Activated B cell treated with CpG ODN at 0.5 μM for 24 hours (primary cell): ENCODE data around the gene NDST1. TPM values are rescaled to one million over a fixed set of nuclear protein-coding genes. Genes with fewer than 3 reads are reported as not detected.

Experiments
- ATAC-seq: fragments of 200-7000 bp; cut with Tn5 transposase; one replicate; pipeline ENCODE4 v1.10.0; 2021; ENCODE audit warnings: low read depth, mild to moderate bottlenecking, moderate library complexity
- CTCF ChIA-PET: fragments of 350-600 bp; sonication (Branson Sonifier 250); formaldehyde crosslinking; loops from one replicate; lab custom pipeline; 2021; ENCODE audit warnings: antibody characterized with exemption; lab: Charles Lee
- POLR2A ChIA-PET: fragments of 350-600 bp; sonication (Branson Sonifier 250); formaldehyde crosslinking; loops from one replicate; lab custom pipeline; 2021; ENCODE audit warnings: antibody characterized with exemption; lab: Charles Lee
- DNase-seq: peaks from one replicate; pipeline ENCODE4 v3.0.0; 2022
- H3K27ac Mint-ChIP-seq: one replicate; pipeline ENCODE4 v1.8.0; 2020; ENCODE audit warnings: mixed read lengths
- H3K27me3 Mint-ChIP-seq: one replicate; pipeline ENCODE4 v1.8.0; 2021; ENCODE audit warnings: mixed read lengths
- H3K36me3 Mint-ChIP-seq: one replicate; pipeline ENCODE4 v1.8.0; 2021; ENCODE audit warnings: low read depth, mixed read lengths
- H3K4me1 Mint-ChIP-seq: one replicate; pipeline ENCODE4 v1.8.0; 2021; ENCODE audit warnings: mixed read lengths
- H3K4me3 Mint-ChIP-seq: one replicate; pipeline ENCODE4 v1.8.0; 2020; ENCODE audit warnings: mild to moderate bottlenecking, mixed read lengths
- H3K9me3 Mint-ChIP-seq: one replicate; pipeline ENCODE4 v1.8.0; 2020; ENCODE audit warnings: mixed read lengths
- intact Hi-C: fragments of 100-400 bp; cut with micrococcal nuclease; formaldehyde crosslinking; loops from one replicate; pipeline ENCODE4 v1.15.1; 2024
- total RNA-seq: library from RNA; stranded (reverse); gene quantifications from 2 replicates; pipeline ENCODE4 v1.2.3, GENCODE V29; 2022
- TF ChIP-seq, protein P1 (sequence below): fragments of 200-600 bp; IDR thresholded peaks from one replicate; pipeline ENCODE4 v1.8.0; 2022; ENCODE audit warnings: antibody characterized with exemption, mild to moderate bottlenecking

NDST1 gene
- total RNA-seq, 1 donor from 2014 or later = 8.1 TPM

DNA sequence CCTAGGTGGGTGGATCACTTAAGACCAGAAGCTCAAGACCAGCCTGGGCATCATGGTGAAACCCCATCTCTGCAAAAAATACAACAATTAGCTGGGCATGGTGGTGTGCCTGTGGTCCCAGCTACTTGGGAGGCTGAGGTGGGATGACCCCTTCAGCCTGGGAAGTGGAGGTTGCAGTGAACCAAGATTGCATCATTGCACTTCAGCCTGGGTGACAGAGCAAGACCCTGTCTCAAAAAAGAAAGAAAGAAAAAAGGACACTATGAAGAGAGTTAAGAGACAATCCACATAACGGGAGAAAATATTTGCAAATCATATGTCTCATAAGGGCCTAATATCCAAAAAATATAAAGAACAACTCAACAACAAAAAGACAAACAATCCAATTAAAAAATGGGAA lies 57.9 kb downstream of the NDST1 start:
- no peaks in the 10 kb centered on the region for H3K36me3 Mint-ChIP-seq
- ATAC-seq (no peak), DNase-seq (no peak)
- CTCF ChIA-PET = interaction anchor here (0.9 to 10.9 kb wide), 2 partner anchors 89 to 280 kb away, joined by 4 to 122 read pairs; partner anchors contain the start of gene IRGM
- no peaks in the 10 kb centered on the region for H3K27me3 Mint-ChIP-seq
- intact Hi-C loops = no loop called here
- H3K4me1 Mint-ChIP-seq = no peaks in the 10 kb centered on the region
- no peaks in the 10 kb centered on the region for H3K9me3 Mint-ChIP-seq
- no peak overlapping the region for H3K4me3 Mint-ChIP-seq
- no peak overlapping the region for H3K27ac Mint-ChIP-seq
- POLR2A ChIA-PET = no interaction called here
- TF ChIP-seq, protein P1, sequence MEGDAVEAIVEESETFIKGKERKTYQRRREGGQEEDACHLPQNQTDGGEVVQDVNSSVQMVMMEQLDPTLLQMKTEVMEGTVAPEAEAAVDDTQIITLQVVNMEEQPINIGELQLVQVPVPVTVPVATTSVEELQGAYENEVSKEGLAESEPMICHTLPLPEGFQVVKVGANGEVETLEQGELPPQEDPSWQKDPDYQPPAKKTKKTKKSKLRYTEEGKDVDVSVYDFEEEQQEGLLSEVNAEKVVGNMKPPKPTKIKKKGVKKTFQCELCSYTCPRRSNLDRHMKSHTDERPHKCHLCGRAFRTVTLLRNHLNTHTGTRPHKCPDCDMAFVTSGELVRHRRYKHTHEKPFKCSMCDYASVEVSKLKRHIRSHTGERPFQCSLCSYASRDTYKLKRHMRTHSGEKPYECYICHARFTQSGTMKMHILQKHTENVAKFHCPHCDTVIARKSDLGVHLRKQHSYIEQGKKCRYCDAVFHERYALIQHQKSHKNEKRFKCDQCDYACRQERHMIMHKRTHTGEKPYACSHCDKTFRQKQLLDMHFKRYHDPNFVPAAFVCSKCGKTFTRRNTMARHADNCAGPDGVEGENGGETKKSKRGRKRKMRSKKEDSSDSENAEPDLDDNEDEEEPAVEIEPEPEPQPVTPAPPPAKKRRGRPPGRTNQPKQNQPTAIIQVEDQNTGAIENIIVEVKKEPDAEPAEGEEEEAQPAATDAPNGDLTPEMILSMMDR = no peak

DNA sequence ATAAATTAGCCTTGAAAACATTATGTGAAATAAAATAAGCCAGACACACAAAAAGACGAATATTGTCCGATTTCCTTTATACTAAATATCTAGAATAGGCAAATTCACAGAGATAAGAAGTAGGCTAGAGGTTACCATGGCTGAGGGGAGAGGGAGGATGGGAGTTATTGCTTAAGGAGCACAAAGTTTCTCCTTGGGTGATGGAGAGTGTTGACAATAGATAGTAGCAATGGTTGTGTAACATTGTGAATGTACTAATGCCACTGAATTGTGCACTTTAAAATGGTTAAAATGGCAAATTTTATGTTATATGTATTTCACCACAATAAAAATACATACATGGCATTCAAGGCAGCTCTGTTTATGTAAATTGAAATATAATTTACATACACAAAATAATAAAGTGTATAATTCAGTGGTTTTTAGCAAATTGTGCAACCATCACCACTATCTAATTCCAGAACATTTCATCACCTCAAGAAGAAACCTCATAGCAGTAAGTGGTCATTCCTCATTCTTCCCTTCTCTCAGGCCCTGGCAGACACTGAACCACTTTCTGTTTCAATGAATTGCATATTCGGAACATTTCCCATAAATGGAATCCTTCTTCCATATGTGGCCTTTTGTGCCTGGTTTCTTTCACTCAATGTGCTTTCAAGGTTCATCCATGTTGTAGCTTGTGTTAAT lies 59.2 kb downstream of the NDST1 start:
- ATAC-seq (no peak), DNase-seq (no peak)
- H3K27me3 Mint-ChIP-seq = no peaks in the 10 kb centered on the region
- no peaks in the 10 kb centered on the region for H3K4me1 Mint-ChIP-seq
- ChIA-PET CTCF (interaction anchor here (10.9 kb wide), 1 partner anchor 88 kb away, joined by 122 read pairs; no protein-coding TSS in a partner anchor), POLR2A (interaction anchor here (0.5 kb wide), 1 partner anchor 254 kb away, joined by 4 read pairs; no protein-coding TSS in a partner anchor)
- no peaks in the 10 kb centered on the region for H3K9me3 Mint-ChIP-seq
- H3K36me3 Mint-ChIP-seq = no peaks in the 10 kb centered on the region
- intact Hi-C loops = no loop called here
- no peak overlapping the region for H3K4me3 Mint-ChIP-seq
- TF ChIP-seq, protein P1 = no peak
- no peak overlapping the region for H3K27ac Mint-ChIP-seq

DNA sequence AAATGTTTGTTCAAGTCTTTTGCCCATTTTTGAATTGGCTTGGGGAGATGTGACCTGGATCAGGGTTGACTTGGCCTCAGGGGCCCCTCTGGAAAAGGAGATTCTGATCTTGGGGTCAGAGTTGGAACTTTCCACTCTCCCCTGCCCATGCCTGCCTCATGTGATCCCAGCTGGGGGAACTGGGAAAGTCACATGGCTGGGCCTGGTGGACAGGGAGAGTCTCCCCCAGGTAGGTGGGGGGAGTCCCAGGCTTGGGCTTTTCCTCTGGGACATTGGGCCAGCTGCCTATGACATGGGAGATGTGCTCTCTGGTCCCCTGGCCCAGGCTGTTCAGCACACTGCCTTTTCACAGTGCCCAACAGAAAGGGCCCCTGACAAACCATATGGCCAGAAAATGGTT lies 60.7 kb downstream of the NDST1 start:
- no peaks in the 10 kb centered on the region for H3K4me1 Mint-ChIP-seq
- TF ChIP-seq, protein P1 = no peak
- no peaks in the 10 kb centered on the region for H3K9me3 Mint-ChIP-seq
- no peak overlapping the region for H3K4me3 Mint-ChIP-seq
- no peak for ATAC-seq
- H3K27me3 Mint-ChIP-seq = no peaks in the 10 kb centered on the region
- intact Hi-C loops = no loop called here
- CTCF ChIA-PET = no interaction called here
- no peaks in the 10 kb centered on the region for H3K36me3 Mint-ChIP-seq
- no peak for DNase-seq
- no peak overlapping the region for H3K27ac Mint-ChIP-seq
- POLR2A ChIA-PET = no interaction called here

DNA sequence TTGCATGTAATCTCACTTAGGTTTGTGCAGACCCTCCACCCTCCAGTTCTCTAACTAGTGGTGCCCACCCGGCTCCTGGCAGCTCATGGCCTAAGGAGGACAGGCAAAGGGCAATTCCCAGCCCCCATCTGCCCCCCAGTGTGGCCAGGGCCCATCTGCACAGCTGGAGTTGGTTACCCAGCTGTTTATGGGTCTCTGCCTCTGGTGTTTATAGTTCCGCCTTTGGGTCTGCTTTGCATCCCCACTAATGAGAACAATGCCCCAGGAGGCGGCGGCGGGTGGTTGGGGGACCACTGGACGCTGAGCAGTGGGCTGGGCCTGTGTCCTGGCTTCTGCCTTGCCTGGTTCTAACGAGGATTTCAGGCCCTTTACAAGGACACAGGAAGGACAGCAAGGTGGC lies 62.4 kb downstream of the NDST1 start:
- Mint-ChIP-seq H3K27me3 (no peaks in the 10 kb centered on the region), H3K4me1 (no peaks in the 10 kb centered on the region), H3K9me3 (no peaks in the 10 kb centered on the region), H3K27ac (no peak overlapping the region), H3K4me3 (no peak overlapping the region), H3K36me3 (no peaks in the 10 kb centered on the region)
- intact Hi-C loops = no loop called here
- no peak for ATAC-seq
- no peak for DNase-seq
- ChIA-PET CTCF (no interaction called here), POLR2A (no interaction called here)
- TF ChIP-seq, protein P1 = no peak

DNA sequence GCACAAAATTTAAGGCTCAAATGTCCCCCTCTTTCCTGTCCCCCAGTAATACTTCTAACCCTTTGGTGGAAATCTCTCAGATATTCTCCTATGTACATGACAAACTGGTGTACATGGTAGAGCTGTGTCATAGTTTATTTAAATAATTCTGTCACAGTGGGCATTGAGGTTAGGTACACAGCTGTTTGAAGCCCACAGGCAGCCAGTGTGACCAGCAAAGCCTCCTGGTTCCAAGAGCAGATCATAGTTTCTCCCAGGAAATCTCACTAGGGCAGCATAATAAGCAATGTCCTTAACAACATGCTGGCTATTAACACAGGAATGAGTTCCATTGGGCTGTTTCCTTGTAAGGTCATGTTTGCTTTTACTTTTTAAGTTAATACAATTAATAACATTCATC lies 63.9 kb downstream of the NDST1 start:
- ChIA-PET POLR2A (no interaction called here), CTCF (no interaction called here)
- ATAC-seq (no peak), DNase-seq (no peak)
- no peaks in the 10 kb centered on the region for H3K27me3 Mint-ChIP-seq
- no peaks in the 10 kb centered on the region for H3K9me3 Mint-ChIP-seq
- H3K4me3 Mint-ChIP-seq = no peak overlapping the region
- no peak overlapping the region for H3K27ac Mint-ChIP-seq
- no peaks in the 10 kb centered on the region for H3K36me3 Mint-ChIP-seq
- TF ChIP-seq, protein P1 = no peak
- H3K4me1 Mint-ChIP-seq = no peaks in the 10 kb centered on the region
- intact Hi-C loops = no loop called here
